SK-N-SH (cell line): Measurements from ENCODE around the gene ZAP70. TPM values are rescaled to one million over a fixed set of nuclear protein-coding genes. Genes with fewer than 3 reads are reported as not detected.
"Not testable (repeated sequence)": the region's sequence is repeated elsewhere in the genome, so short reads cannot be mapped to it uniquely, and the experiment has no call there.

Experiments
- CTCF ChIA-PET: fragments of 300-600, 350-600 bp; formaldehyde crosslinking; extraction: SDS; loops from one replicate; lab custom pipeline; 2021; lab: Yijun Ruan, JAX
- POLR2A ChIA-PET: fragments of 350-600 bp; sonication (Branson Sonifier 250); formaldehyde crosslinking; extraction: SDS; loops from one replicate; lab custom pipeline; 2020; ENCODE audit warnings: antibody characterized with exemption, inconsistent platforms; lab: Yijun Ruan, JAX
- DNase-seq: peaks from one replicate; pipeline ENCODE4 v3.0.0; 2012
- H2AFZ ChIP-seq: fragments of 200-600 bp; sonication (generic); 2 replicates; pipeline ENCODE4 v1.8.1; 2016; ENCODE audit warnings: antibody characterized with exemption, mild to moderate bottlenecking, low read depth
- H3F3A ChIP-seq: fragments of 200-600 bp; sonication (generic); replicated peaks from 2 replicates; pipeline ENCODE3; 2016; ENCODE audit warnings: antibody characterized with exemption, mild to moderate bottlenecking; ENCODE audit not compliant: insufficient read depth
- H3K27ac ChIP-seq, 2 experiments: fragments of 200-500 bp in 1 of 2; fragments of 200-600 bp in 1 of 2; sonication (Bioruptor generic) in 1 of 2; sonication (generic), shearing (Covaris generic) in 1 of 2; 2 replicates each; pipeline versions ENCODE4 v1.5.1 to v1.6.1; 2014 to 2016; ENCODE audit warnings: low read depth in 2 of 2, inconsistent platforms in 1 of 2, low read length in 1 of 2, mild to moderate bottlenecking in 1 of 2, mixed read lengths in 1 of 2
- H3K27me3 ChIP-seq: fragments of 200-600 bp; sonication (generic), shearing (Covaris generic); 2 replicates; pipeline ENCODE4 v1.6.1; 2016; ENCODE audit warnings: mixed run types; ENCODE audit not compliant: insufficient read depth
- H3K36me3 ChIP-seq, 2 experiments: fragments of 200-500 bp in 1 of 2; fragments of 200-600 bp in 1 of 2; sonication (Bioruptor generic) in 1 of 2; sonication (generic) in 1 of 2; replicated peaks in 1 of 2; 2 replicates each; pipeline versions ENCODE3 to v1.5.1; 2014 to 2016; ENCODE audit warnings: low read length in 1 of 2, mild to moderate bottlenecking in 1 of 2; ENCODE audit not compliant: insufficient read depth in 2 of 2, control insufficient read depth in 1 of 2
- H3K4me1 ChIP-seq, 2 experiments: fragments of 200-500 bp in 1 of 2; fragments of 200-600 bp in 1 of 2; sonication (Bioruptor generic) in 1 of 2; sonication (generic), shearing (Covaris generic) in 1 of 2; 2 replicates each; pipeline versions ENCODE4 v1.5.1 to v1.6.1; 2014 to 2016; ENCODE audit warnings: low read depth in 1 of 2, low read length in 1 of 2, mixed run types in 1 of 2; ENCODE audit not compliant: insufficient read depth in 2 of 2, control insufficient read depth in 1 of 2
- H3K4me2 ChIP-seq: fragments of 200-600 bp; sonication (generic), shearing (Covaris generic); 2 replicates; pipeline ENCODE4 v1.6.1; 2017; ENCODE audit warnings: mixed run types
- H3K4me3 ChIP-seq, 2 experiments: fragments of 200-500 bp in 1 of 2; fragments of 200-600 bp in 1 of 2; sonication (Bioruptor generic) in 1 of 2; sonication (generic), shearing (Covaris generic) in 1 of 2; 2 replicates each; pipeline versions ENCODE4 v1.5.1 to v1.8.1; 2014 to 2016; ENCODE audit warnings: low read depth in 2 of 2, inconsistent platforms in 1 of 2, low read length in 1 of 2, mild to moderate bottlenecking in 1 of 2, mixed read lengths in 1 of 2, moderate library complexity in 1 of 2
- H3K79me2 ChIP-seq: fragments of 200-600 bp; sonication (generic); 2 replicates; pipeline ENCODE4 v1.8.1; 2017; ENCODE audit warnings: mild to moderate bottlenecking; ENCODE audit not compliant: insufficient read depth
- H3K9ac ChIP-seq: fragments of 200-600 bp; sonication (generic); 2 replicates; pipeline ENCODE4 v1.6.1; 2017; ENCODE audit warnings: mixed run types
- H3K9me2 ChIP-seq: fragments of 200-600 bp; sonication (generic); 2 replicates; pipeline ENCODE4 v1.6.1; 2017; ENCODE audit warnings: mixed run types
- H3K9me3 ChIP-seq: fragments of 200-600 bp; sonication (generic); 2 replicates; pipeline ENCODE4 v1.6.1; 2017; ENCODE audit warnings: mixed run types, mild to moderate bottlenecking, moderate library complexity
- H4K20me1 ChIP-seq: fragments of 200-600 bp; sonication (generic); 2 replicates; pipeline ENCODE4 v1.6.1; 2017; ENCODE audit warnings: mild to moderate bottlenecking, mixed run types; ENCODE audit not compliant: insufficient read depth
- FOSL2 ChIP-seq: IDR thresholded peaks from 2 replicates; pipeline ENCODE4 v1.4.0; 2012; ENCODE audit warnings: low read depth, mild to moderate bottlenecking, moderate library complexity, borderline replicate concordance
- FOXJ3 ChIP-seq: sonication (generic); formaldehyde crosslinking; IDR thresholded peaks from 2 replicates; pipeline ENCODE4 v1.5.1; 2020; ENCODE audit warnings: mild to moderate bottlenecking, missing genetic modification reagents
- IRF3 ChIP-seq: fragments of 150-350 bp; IDR thresholded peaks from 2 replicates; pipeline ENCODE4 v1.6.1; 2016; ENCODE audit warnings: mild to moderate bottlenecking, low read depth, low read length
- NRF1 ChIP-seq: IDR thresholded peaks from 2 replicates; pipeline ENCODE4 v1.6.1; 2012; ENCODE audit warnings: low read depth, mild to moderate bottlenecking, low read length
- SMC3 ChIP-seq: IDR thresholded peaks from 2 replicates; pipeline ENCODE4 v1.6.1; 2012; ENCODE audit warnings: low read depth, low read length, improper control_type of control experiment
- WGBS: methylation state at CpG from one replicate; pipeline ENCODE4 v1.1.6; 2017; ENCODE audit warnings: low lambda C conversion rate; 5-methylcytosine and 5-hydroxymethylcytosine counted together
- polyA plus RNA-seq, 3 experiments: library from polyadenylated mRNA; depleted of rRNA; stranded (reverse); fragments of >200 nt; gene quantifications; 2 replicates each; pipeline ENCODE4 v1.2.3, GENCODE V29; 2012
- TF ChIP-seq, protein P1 (sequence below): IDR thresholded peaks from 2 replicates; pipeline ENCODE4 v1.6.1; 2012; ENCODE audit warnings: mild to moderate bottlenecking, low read depth, low read length, moderate library complexity
- TF ChIP-seq, protein P2 (sequence below): IDR thresholded peaks from 2 replicates; pipeline ENCODE4 v1.4.0; 2012; ENCODE audit warnings: low read depth
- TF ChIP-seq, protein P3 (sequence below): IDR thresholded peaks from 2 replicates; pipeline ENCODE4 v1.4.0; 2012; ENCODE audit warnings: low read depth, borderline replicate concordance

ZAP70 gene
- polyA plus RNA-seq, 1 of the 3 experiments (the other 2 are of a cell fraction): 0.05 TPM

- TF ChIP-seq, protein P1, sequence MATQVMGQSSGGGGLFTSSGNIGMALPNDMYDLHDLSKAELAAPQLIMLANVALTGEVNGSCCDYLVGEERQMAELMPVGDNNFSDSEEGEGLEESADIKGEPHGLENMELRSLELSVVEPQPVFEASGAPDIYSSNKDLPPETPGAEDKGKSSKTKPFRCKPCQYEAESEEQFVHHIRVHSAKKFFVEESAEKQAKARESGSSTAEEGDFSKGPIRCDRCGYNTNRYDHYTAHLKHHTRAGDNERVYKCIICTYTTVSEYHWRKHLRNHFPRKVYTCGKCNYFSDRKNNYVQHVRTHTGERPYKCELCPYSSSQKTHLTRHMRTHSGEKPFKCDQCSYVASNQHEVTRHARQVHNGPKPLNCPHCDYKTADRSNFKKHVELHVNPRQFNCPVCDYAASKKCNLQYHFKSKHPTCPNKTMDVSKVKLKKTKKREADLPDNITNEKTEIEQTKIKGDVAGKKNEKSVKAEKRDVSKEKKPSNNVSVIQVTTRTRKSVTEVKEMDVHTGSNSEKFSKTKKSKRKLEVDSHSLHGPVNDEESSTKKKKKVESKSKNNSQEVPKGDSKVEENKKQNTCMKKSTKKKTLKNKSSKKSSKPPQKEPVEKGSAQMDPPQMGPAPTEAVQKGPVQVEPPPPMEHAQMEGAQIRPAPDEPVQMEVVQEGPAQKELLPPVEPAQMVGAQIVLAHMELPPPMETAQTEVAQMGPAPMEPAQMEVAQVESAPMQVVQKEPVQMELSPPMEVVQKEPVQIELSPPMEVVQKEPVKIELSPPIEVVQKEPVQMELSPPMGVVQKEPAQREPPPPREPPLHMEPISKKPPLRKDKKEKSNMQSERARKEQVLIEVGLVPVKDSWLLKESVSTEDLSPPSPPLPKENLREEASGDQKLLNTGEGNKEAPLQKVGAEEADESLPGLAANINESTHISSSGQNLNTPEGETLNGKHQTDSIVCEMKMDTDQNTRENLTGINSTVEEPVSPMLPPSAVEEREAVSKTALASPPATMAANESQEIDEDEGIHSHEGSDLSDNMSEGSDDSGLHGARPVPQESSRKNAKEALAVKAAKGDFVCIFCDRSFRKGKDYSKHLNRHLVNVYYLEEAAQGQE: no peak
- TF ChIP-seq FOSL2 (no peak), NRF1 (no peak), SMC3 (no peak)
- TF ChIP-seq, protein P2, sequence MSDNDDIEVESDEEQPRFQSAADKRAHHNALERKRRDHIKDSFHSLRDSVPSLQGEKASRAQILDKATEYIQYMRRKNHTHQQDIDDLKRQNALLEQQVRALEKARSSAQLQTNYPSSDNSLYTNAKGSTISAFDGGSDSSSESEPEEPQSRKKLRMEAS: no peak
Measured at GRCh38 chr2:97711394-97711711, 2.0 kb upstream of the ZAP70 start (continued).

DNA sequence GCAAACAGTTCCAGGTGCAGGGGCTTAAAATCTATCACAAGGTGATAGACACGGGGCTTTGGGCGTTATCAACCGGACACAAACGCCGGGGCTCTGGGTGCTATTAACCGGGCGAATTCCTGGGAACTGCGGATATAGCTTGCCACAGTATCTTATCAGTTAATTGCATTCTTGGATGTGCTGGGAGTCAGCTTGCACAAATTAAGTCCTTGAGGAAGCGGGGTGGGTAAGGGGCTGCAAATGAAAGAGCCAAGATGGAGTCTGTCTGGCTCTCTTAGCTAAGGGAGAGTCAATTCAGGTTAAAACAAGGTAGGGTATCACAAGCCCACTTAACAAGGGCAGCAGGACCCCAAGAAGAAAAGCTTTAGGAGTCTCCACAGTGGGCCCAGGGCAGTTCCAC, 1.2 kb upstream of the ZAP70 start:
- CTCF ChIA-PET: interaction anchor here (1.2 to 8.1 kb wide), 5 partner anchors 14 to 673 kb away, joined by 3 to 90 read pairs (median 6); no protein-coding TSS in a partner anchor
- H4K20me1 ChIP-seq, POLR2A ChIA-PET: not testable (repeated sequence)

DNA sequence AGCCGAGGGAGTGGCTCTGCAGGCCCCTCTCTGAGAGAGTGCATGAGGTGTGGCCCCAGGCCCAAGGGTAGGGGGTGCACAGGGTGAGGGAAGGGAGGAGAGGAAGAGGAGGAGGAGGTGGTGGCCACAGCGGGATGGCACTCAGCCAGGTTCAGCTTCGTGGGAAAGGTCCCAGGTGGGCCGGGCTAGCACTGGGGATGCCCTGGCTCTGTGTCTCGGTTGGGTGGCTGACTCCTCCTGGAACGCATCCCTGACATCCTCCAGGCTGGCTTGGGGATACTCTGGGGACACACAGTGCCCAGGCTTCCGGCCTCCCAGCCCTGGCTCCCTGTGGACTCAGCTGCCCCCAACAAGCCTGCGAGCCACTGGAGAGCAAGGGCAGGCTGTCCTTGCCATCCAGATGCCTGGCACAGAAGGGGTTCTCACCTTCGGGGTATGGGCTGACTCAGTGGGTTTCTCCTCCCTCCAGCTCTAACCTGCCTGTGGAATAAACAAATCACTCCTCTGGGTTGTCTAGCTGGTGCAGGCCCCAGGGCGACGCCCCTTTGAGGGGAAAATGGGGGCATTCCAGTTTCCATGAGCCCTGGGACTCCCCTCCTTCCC, 582 bp upstream of the ZAP70 start:
- H3K4me2 ChIP-seq: no peak overlapping the region
- H3K9me3 ChIP-seq: no peaks in the 10 kb centered on the region
- no peak overlapping the region for H3K27ac ChIP-seq
- CTCF ChIA-PET: interaction anchor here (1.2 to 8.1 kb wide), 4 partner anchors 15 to 672 kb away, joined by 3 to 90 read pairs (median 6); no protein-coding TSS in a partner anchor
- 68% methylated on average over 6 of the region's 11 CpGs for WGBS
- H3K9ac ChIP-seq: no peak overlapping the region
- TF ChIP-seq, protein P3, sequence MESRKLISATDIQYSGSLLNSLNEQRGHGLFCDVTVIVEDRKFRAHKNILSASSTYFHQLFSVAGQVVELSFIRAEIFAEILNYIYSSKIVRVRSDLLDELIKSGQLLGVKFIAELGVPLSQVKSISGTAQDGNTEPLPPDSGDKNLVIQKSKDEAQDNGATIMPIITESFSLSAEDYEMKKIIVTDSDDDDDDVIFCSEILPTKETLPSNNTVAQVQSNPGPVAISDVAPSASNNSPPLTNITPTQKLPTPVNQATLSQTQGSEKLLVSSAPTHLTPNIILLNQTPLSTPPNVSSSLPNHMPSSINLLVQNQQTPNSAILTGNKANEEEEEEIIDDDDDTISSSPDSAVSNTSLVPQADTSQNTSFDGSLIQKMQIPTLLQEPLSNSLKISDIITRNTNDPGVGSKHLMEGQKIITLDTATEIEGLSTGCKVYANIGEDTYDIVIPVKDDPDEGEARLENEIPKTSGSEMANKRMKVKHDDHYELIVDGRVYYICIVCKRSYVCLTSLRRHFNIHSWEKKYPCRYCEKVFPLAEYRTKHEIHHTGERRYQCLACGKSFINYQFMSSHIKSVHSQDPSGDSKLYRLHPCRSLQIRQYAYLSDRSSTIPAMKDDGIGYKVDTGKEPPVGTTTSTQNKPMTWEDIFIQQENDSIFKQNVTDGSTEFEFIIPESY: no peak
- no peak for TF ChIP-seq IRF3
- no peak for TF ChIP-seq FOXJ3 (CRISPR knock-in tag)
- H3K4me1 ChIP-seq: peaks cover 0 to 5% of the 10 kb centered on the region in 2 experiments; a peak in 1 of 4 replicates
- no peaks in the 10 kb centered on the region for H3K36me3 ChIP-seq
- H3F3A ChIP-seq: no peaks in the 10 kb centered on the region
- POLR2A ChIA-PET: no interaction called here
- no peak overlapping the region for H2AFZ ChIP-seq
- no peak for DNase-seq
- H3K4me3 ChIP-seq: no peak overlapping the region
- no peaks in the 10 kb centered on the region for H3K9me2 ChIP-seq
- H3K79me2 ChIP-seq: no peaks in the 10 kb centered on the region
- H4K20me1 ChIP-seq: no peaks in the 10 kb centered on the region
- no peaks in the 10 kb centered on the region for H3K27me3 ChIP-seq

More for the DNA sequence above, 1.2 kb upstream of the ZAP70 start:
- H3F3A ChIP-seq, H3K4me3 ChIP-seq, H3K9me2 ChIP-seq, H3K4me2 ChIP-seq, H3K27me3 ChIP-seq, H3K9ac ChIP-seq, H3K27ac ChIP-seq, DNase-seq, H3K4me1 ChIP-seq, H3K79me2 ChIP-seq, H3K9me3 ChIP-seq, H3K36me3 ChIP-seq, H2AFZ ChIP-seq: not testable (repeated sequence)
- WGBS: 81% methylated on average over 9 of the region's 9 CpGs
